NCI-H146 treated with DMSO at 0.1 percent for 48 hours (cell line): ENCODE data around the gene MYD88.
"Not testable (repeated sequence)": the region's sequence is repeated elsewhere in the genome, so short reads cannot be mapped to it uniquely, and the experiment has no call there.

Experiments used
- DNase-seq: peaks from one replicate; lab custom pipeline; 2025; ENCODE audit not compliant: unreplicated experiment; lab: John Stamatoyannopoulos, UW

The MYD88 gene

GRCh38 chr3:38125305-38126120 lies 12.9 kb upstream of the MYD88 start:
- no peak for DNase-seq

- no peak for DNase-seq
Measured at GRCh38 chr3:38126121-38126892, 12.2 kb upstream of the MYD88 start.

GRCh38 chr3:38127611-38128302 lies 10.7 kb upstream of the MYD88 start:
- no peak for DNase-seq

- DNase-seq = no peak
Measured at GRCh38 chr3:38128303-38128655, 10.2 kb upstream of the MYD88 start.

GRCh38 chr3:38129058-38129457 lies 9.4 kb upstream of the MYD88 start:
- DNase-seq = no peak

- no peak for DNase-seq
Measured at GRCh38 chr3:38130631-38131065, 7.8 kb upstream of the MYD88 start.

GRCh38 chr3:38131621-38132369 lies 6.7 kb upstream of the MYD88 start:
- DNase-seq = no peak

GRCh38 chr3:38133209-38133556 lies 5.3 kb upstream of the MYD88 start:
- DNase-seq = no peak

- no peak for DNase-seq
Measured at GRCh38 chr3:38133557-38134405, 4.7 kb upstream of the MYD88 start.

- DNase-seq = not testable (repeated sequence)
Measured at GRCh38 chr3:38134517-38135143, 3.8 kb upstream of the MYD88 start.

- not testable (repeated sequence) for DNase-seq
Measured at GRCh38 chr3:38135621-38136277, 2.7 kb upstream of the MYD88 start.

- no peak for DNase-seq
Measured at GRCh38 chr3:38136393-38136776, 2.1 kb upstream of the MYD88 start.

GRCh38 chr3:38136777-38137614 lies 1.5 kb upstream of the MYD88 start, which contains the start of gene ACAA1:
Gene ACAA1 (minus strand): TSS chr3:38137127. CDS start chr3:38137035, 92 bp downstream.
- DNase-seq = peak; percentile 99

- no peak for DNase-seq
Measured at GRCh38 chr3:38137615-38138348, 679 bp upstream of the MYD88 start.

GRCh38 chr3:38139191-38139590 lies 730 bp downstream of the MYD88 start:
- DNase-seq = no peak

- DNase-seq = no peak
Measured at GRCh38 chr3:38139652-38140051, 1.2 kb downstream of the MYD88 start.

- no peak for DNase-seq
Measured at GRCh38 chr3:38140326-38141172, 2.1 kb downstream of the MYD88 start.
